GOT3 (cell line): ENCODE measurements around the gene PPP1R9B.

Experiments used
- DNase-seq: peaks from one replicate; lab custom pipeline; 2025; ENCODE audit warnings: mixed read lengths; lab: John Stamatoyannopoulos, UW

The PPP1R9B gene

DNA sequence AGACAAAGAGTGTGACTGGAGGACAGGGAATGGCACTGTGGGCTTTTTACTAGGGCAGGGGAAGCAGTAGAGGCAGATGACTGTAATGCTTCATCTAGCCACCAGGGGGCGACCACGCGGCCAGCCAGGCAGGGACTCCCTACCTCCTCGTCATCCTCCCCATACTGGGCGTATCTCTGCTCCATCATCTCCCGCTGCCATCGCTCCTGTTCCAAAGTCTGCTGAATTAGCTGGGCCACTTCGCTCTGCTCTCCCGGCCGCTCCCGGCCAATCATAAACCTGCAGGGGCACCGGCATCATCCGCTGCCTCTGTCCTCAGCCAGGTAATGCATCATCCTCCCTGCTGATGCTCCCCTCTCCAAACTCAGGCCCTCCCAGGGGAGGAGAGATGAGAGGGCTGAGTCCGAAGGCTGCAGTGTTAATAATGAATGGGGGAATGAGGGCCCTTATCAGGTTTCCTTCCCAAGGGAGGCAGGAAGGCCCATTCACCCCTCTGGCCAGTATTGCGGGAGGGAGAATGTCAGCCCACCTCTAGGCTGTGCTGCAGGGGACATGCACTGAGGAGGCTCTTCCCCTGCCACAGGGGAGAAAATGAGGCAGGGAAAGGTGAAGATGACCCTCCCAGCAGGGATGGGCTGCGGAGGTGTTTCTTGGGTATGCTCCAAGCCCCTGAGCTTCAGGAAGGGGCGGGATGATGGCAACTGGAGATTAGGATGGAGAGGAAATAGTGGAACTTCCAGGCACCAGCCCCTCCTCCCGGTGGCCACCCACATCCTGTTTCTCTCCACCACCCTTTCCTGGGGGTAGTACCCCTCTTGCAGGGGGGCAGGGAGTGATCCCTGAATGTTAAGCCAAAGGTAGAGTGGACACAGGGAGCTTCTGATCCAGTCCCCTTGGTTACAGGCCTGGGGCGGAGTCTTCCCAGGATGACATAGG is 10.3 kb downstream of the PPP1R9B start:
- DNase-seq, result no peak

GRCh38 chr17:50139185-50139783 is 11.2 kb downstream of the PPP1R9B start:
- no peak for DNase-seq

- DNase-seq, result no peak
Observed at GRCh38 chr17:50137042-50137441, 13.4 kb downstream of the PPP1R9B start.

GRCh38 chr17:50136096-50136687 is 14.3 kb downstream of the PPP1R9B start:
- DNase-seq, result no peak

GRCh38 chr17:50135316-50136095 is 15.0 kb downstream of the PPP1R9B start:
- DNase-seq, result no peak

DNA sequence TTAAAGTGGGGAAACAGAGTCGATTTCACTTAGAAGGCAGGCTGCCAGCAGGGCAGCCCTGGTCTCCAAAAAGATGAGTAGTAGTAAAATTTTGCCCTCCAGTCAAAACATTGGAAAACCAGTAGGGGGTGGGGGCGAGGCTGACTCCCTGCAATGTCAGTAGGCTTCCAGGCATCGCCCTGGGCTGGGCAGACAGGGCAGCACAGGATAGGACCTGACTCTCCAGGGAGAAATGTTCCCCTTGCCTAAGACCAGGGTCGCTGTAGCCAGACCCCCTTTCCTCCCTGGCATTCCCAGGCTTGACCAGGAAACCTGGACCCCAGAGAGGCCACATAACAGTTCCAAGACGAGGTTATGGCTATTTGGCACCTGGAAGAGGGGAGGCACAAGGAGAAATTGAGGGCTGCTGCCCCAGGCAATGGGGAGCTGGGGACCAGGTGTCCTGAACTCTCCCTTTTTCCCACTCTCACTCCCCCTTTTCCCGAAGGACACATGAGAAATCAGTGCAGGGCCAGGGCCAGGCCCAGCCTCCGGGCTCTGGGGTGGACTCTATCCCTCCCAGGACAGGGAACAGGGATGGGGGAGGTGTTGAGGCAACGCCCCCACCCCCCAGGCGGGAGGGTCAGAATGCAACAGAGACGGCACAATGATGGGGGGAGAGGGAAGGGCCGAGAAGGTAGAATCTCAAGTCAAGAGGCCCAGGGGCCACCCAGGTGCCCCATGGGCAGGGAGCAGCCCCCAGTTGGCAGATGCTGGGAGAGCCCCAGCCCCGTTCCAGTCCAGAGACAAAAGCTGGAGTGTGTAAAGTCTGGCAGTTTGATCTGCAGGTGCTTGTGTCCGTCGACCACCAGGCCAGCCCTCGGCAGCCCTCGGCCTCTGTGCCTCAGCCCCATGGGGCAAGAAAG is 16.0 kb downstream of the PPP1R9B start:
- no peak for DNase-seq

DNA sequence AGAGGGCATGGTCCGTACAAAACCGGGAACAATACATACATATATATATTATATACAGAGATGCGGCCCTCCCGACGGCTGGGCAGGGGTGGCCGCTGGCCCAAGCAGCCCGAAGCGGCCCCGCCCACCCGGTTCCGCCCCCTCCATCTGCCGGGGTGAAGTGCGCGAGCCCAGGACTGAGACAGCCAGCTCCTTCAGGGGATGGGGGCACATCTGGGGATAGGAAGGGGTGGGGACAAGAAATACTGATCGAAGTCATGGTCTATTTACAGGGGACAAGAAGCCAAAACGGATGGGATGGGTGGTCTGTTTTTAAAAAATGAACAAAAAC is 16.7 kb downstream of the PPP1R9B start:
- DNase-seq, result no peak

GRCh38 chr17:50133028-50133768 is 17.3 kb downstream of the PPP1R9B start:
- no peak for DNase-seq

DNA sequence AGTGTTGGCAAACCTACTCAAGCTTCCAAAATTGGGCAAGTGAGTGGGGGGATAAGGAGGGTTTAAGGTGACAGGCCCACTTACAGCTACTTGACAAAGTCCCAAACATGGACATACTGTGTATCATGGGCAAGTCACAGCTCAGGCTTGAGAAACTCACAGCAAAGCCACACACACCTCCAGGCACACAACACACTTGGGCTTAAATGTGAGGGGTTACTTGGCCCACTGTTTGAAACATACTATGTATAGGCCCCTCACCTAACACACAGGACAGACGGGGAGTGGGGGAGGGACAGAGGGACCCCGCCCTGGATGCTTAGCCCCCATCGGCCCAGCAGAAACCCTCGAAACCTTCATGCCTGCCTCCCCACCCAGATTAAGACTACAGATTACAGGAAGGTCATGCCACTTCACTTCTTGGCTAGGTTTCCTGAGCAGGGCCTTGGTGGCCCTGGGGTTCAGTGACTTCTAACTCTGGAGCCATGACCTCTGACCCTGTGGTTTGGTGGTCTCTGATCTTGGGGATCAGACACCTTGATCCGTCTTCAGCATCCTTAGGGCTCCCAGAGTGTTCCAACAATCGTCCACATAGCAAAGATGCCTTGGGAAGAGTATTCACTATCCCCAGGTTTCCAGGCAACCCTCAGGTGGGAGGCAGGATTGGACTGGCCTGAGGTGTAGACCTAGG is 18.2 kb downstream of the PPP1R9B start:
- DNase-seq, result no peak

DNA sequence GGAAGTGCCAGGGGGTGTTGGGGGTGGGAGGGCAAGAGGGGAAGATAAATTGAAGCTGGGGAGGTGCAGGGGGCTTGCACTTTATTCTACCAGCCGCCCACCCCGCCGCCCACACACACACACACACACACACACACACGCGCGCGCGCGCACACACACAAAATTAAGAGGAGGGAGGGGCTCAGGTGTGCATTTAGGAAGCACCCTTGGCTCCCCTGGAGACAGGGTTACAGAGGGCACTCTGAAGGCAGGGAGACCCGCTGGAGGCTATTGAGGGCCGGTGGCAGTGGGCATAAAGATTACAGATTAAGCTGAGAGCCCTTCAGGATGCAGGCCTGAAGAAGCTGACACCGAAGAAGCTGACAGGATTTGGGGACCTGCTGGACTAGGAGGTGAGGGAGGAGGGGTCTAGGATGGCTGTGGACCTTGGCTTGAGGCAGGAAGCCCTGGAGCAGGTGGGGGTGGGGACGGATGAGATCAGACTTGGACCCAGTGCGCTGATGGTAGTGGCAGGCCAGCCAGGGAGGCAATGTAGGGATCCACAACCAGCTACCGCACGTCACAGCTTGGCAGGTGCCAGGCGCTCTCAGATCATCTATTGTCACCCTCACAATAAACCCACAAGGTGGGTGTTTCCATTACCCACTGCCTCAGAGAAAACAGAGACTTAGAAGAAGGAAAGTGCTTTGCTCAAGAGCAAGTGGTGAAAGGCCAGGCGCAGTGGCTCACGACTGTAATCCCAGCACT is 19.7 kb downstream of the PPP1R9B start:
- no peak for DNase-seq

- DNase-seq, result no peak
Observed at GRCh38 chr17:50129728-50130558, 20.5 kb downstream of the PPP1R9B start, which contains the start of gene SAMD14. SAMD14 (minus strand) TSS chr17:50130160; CDS start chr17:50124959, 5,201 bp downstream.

DNA sequence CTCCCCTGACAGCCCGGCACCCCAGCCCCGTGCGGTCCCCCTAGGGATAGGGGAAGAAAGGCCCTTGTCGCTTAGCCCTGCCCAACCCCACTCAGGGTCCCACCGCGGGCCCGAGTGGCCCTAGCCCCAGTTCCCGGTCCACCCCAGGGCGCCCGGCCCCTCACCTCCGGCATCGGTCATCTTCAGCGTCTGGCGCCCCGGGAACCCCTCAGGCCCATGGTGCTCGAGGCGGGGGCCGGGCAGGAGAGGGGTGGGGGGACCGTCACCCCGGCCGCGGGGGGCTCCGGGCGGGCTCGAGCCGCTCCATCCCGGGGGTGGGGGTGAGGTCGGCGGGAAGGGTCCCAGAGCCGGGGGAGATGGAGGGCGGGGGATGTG is 21.1 kb downstream of the PPP1R9B start:
- no peak for DNase-seq

DNA sequence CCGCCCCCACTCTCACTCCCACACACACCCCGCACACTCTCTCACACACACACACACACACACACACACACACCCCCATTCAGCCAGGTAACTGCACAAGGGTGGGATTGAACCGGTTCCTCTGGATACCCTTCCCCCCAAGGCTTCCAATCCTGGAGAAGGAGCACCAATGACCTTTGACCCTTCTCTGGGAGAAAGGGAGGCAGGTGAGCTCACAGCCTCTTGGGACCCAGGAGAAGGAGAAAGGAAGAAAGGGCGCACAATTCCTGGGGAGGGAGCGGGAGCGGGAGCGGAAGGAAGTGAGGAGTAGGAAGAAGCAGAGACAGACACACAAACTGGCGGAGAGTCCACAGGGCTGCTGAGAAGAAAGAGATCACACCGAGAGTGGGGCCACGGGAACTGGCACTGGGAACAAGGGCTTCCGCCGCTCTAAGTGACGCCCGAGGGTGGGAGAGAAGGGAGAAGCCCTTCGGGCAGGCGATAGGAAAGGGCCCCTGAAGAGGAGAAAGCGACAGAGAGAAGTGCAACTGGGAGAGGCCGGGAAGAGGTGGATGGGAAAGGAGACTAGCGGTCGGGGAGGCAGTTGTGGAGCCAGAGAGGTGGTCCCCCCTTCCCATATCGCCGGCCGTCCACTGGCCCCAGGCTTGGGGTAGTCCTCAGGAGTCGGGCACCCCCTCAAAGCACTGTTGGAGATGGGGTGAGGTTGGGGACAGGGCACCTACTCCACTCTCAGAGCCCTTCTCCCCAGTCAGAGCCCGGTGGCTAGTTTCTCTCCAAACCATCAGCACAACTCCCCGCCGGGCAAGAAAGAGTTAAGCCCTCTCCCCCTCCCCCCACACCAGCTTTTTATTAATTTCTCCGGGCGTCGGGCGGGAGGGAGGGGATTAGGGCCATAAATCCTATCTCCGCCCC is 21.8 kb downstream of the PPP1R9B start:
- no peak for DNase-seq

- DNase-seq, result no peak
Observed at GRCh38 chr17:50127697-50128361, 22.6 kb downstream of the PPP1R9B start.

GRCh38 chr17:50125420-50125997 is 25.0 kb downstream of the PPP1R9B start:
- DNase-seq, result no peak

GRCh38 chr17:50123649-50124349 is 26.7 kb downstream of the PPP1R9B start:
- no peak for DNase-seq
